ENCODE results near the gene CD109.

The CD109 gene

GRCh38 chr6:73695619-73696421 lies at the start of gene CD109:
TSS of gene CD109 (plus strand) at chr6:73696203. CDS start at chr6:73696216, 13 bp downstream.
- H3K27me3 ChIP-seq = peaks cover 36% of the 10 kb centered on the region
- H3K9me3 ChIP-seq = no peaks in the 10 kb centered on the region
- no peak for TF ChIP-seq CTCF (IDR thresholded peaks at IDR 0.05)
- no peak within 1 kb of the TSS for H3K27ac ChIP-seq
- H3K4me3 ChIP-seq (ENCODE audit: low read depth in 1 of 2, low read length in 1 of 2) = peak within 1 kb of the TSS; percentile 47 to 55
- H3K4me1 ChIP-seq (ENCODE audit: control insufficient read depth in 1 of 2, insufficient read depth in 1 of 2, low read depth in 1 of 2, low read length in 1 of 2) = peaks cover 19 to 26% of the 10 kb centered on the region in 2 experiments
- no peaks in the 10 kb centered on the region for H3K36me3 ChIP-seq

GRCh38 chr6:73648166-73648565 lies 47.8 kb upstream of the CD109 start:
- Histone ChIP-seq H3K4me3 (ENCODE audit: low read depth in 1 of 2, low read length in 1 of 2) (no peak overlapping the region), H3K4me1 (ENCODE audit: control insufficient read depth in 1 of 2, insufficient read depth in 1 of 2, low read depth in 1 of 2, low read length in 1 of 2) (peaks cover 35% of the 10 kb centered on the region in 2 experiments), H3K9me3 (no peaks in the 10 kb centered on the region), H3K27me3 (no peaks in the 10 kb centered on the region), H3K36me3 (peaks cover 18% of the 10 kb centered on the region), H3K27ac (no peak overlapping the region)
- no peak for TF ChIP-seq CTCF (IDR thresholded peaks at IDR 0.05)

GRCh38 chr6:73649783-73650182 lies 46.2 kb upstream of the CD109 start:
- peaks cover 26 to 29% of the 10 kb centered on the region in 2 experiments for H3K4me1 ChIP-seq (ENCODE audit: control insufficient read depth in 1 of 2, insufficient read depth in 1 of 2, low read depth in 1 of 2, low read length in 1 of 2)
- peaks cover 18% of the 10 kb centered on the region for H3K36me3 ChIP-seq
- no peak overlapping the region for H3K27ac ChIP-seq
- no peaks in the 10 kb centered on the region for H3K9me3 ChIP-seq
- TF ChIP-seq CTCF (IDR thresholded peaks at IDR 0.05) = no peak
- no peak overlapping the region for H3K4me3 ChIP-seq (ENCODE audit: low read depth in 1 of 2, low read length in 1 of 2)
- no peaks in the 10 kb centered on the region for H3K27me3 ChIP-seq

GRCh38 chr6:73652637-73653570 lies 43.1 kb upstream of the CD109 start:
- H3K9me3 ChIP-seq = no peaks in the 10 kb centered on the region
- peak overlapping the region; percentile 96 for H3K27ac ChIP-seq
- H3K4me1 ChIP-seq (ENCODE audit: control insufficient read depth in 1 of 2, insufficient read depth in 1 of 2, low read depth in 1 of 2, low read length in 1 of 2) = peaks cover 22 to 23% of the 10 kb centered on the region in 2 experiments
- H3K27me3 ChIP-seq = no peaks in the 10 kb centered on the region
- H3K4me3 ChIP-seq (ENCODE audit: low read depth in 1 of 2, low read length in 1 of 2) = peak overlapping the region; percentile 93 to 100
- peak; percentile 70 for TF ChIP-seq CTCF (IDR thresholded peaks at IDR 0.05)
- peaks cover 11% of the 10 kb centered on the region for H3K36me3 ChIP-seq

- Histone ChIP-seq H3K36me3 (peaks cover 6% of the 10 kb centered on the region), H3K27ac (peak within 1 kb of the TSS; percentile 96), H3K27me3 (no peaks in the 10 kb centered on the region), H3K9me3 (no peaks in the 10 kb centered on the region), H3K4me1 (ENCODE audit: control insufficient read depth in 1 of 2, insufficient read depth in 1 of 2, low read depth in 1 of 2, low read length in 1 of 2) (peaks cover 22 to 23% of the 10 kb centered on the region in 2 experiments), H3K4me3 (ENCODE audit: low read depth in 1 of 2, low read length in 1 of 2) (peak within 1 kb of the TSS; percentile 93 to 100)
- no peak for TF ChIP-seq CTCF (IDR thresholded peaks at IDR 0.05)
Measured at GRCh38 chr6:73653571-73654424, 42.2 kb upstream of the CD109 start, which contains the start of gene SLC17A5. TSS of gene SLC17A5 (minus strand) at chr6:73653992. CDS start at chr6:73653886, 106 bp downstream.
